GM20431 (cell line): Measurements from ENCODE around the gene SLX4IP.

Experiments used
- in situ Hi-C: fragments of 300-500 bp; cut with MseI, MboI; formaldehyde crosslinking; loops from one replicate; pipeline ENCODE4 v1.15.0; 2020; ENCODE audit warnings: low sequenced_read_pairs; ENCODE audit not compliant: unreplicated experiment

Gene SLX4IP

DNA sequence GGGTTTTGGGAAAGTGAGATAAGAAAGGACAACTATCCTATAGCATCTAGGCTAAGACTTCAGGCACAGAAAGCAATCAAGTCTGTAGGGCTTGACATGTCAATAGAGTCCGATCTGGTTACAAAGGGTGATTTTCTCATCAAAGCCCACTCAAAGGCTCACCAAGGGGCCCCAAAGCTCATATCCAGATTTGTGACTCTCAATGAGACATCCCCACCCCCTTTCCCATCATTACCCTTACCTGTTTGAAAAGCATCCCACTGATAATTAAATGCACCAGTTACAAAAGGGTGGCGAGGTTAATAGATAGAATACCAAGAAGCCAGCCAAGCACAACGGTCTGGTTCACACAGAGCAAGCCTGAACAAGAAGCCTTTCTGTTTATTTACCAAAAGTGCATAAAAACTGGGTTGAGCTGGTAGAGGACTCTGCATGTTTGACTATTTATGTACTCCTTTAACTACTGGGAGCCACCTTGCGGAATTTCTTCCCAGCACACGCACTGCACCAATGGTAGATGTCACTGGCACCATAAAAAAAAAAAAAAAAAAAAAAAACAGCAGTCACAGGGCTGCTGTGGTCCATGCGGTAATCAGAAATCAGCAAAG lies 232.6 kb downstream of the SLX4IP start:
- in situ Hi-C loops: no loop called here

DNA sequence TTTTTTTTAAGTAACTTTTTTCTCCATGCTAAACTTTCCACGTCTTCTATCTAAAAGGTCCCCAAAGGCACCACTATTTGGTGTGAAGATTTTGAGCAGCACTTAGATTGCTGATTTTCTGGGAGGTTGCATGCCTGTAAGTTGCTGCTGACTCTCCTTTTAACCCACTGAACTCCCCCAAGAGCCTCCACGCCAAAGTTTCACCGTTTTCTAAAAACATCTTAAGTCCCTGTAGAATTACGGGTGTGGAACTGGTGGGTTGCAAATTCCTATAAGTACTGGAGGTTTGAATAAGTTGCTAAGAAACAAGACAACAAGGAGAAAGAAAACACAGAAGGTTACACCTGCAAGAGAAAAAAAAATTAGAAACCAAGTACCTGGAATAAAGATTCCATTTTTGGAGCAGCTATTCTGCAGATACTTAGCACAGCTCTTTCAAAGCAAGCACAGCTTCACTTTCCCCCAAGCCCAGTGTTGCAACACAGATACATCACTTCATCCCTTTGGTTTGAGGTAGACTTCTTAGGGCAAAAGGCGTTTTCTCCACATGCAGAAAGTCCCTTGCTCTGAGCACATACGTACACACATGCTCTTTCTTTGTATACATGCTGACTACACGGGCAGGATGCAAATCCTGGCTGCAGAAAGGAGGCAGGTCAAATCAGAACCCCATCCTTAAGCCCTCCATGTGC lies 233.7 kb downstream of the SLX4IP start:
- in situ Hi-C loops: no loop called here

DNA sequence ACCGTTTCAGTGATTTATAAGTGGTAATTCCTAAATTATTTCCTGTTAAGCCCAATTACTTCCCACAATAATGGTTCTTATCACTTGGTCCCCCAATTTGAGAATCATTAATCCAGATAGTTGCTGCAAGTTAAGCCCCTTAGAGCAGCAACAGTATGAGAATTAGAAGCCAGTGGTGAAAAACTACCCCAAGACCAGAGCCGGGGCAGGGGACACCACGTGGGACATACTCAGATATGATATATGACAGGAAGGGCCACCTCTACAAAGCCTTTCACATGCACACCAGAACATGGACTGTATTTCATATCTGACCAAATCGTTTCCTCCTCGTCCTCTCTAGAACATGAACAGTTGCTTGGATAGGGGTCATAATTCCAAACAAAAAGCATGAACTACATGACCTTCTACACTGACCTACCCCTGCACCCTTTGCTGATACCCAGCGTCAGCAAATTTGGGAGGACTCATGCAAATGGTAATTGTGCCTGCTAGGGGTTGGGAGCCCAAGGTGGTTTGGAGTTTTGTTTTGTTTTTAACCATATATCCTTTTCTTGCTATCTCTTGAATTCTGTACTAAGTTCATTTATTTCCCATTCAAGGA lies 234.8 kb downstream of the SLX4IP start:
- in situ Hi-C loops: no loop called here

DNA sequence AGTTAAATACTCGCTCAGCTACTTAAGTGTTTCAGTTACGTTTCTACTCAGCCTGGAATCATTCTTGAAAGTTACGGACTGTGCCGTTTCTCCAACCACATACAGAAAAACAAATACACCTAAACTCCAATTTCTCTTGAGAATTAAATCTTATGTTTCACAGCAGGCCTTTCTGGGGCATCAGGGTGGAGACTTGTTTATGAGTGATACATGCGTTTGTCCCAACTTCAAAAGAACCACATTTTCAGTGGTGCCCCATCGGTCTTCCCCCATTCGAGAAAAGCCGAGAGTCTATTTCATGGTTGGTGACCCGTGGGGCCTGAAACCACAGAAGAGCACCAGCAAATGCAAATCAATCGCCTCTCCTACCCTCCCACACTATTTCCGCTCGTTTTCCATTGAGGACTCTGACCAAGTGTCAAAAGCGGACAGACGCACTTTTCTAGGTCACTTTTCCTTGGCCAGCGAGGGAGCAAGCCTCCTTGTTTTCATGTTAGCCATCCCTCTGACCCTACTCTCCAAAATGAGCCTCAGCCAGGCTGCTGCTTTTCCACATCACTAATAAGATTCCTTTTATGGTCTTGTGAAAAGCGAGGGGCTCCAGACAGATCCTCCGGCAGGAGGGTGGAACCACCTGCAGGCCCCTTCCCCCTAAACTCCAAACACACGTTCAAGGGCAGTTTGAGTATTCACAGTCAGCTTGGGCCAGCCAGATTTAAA lies 235.6 kb downstream of the SLX4IP start:
- in situ Hi-C loops: no loop called here

DNA sequence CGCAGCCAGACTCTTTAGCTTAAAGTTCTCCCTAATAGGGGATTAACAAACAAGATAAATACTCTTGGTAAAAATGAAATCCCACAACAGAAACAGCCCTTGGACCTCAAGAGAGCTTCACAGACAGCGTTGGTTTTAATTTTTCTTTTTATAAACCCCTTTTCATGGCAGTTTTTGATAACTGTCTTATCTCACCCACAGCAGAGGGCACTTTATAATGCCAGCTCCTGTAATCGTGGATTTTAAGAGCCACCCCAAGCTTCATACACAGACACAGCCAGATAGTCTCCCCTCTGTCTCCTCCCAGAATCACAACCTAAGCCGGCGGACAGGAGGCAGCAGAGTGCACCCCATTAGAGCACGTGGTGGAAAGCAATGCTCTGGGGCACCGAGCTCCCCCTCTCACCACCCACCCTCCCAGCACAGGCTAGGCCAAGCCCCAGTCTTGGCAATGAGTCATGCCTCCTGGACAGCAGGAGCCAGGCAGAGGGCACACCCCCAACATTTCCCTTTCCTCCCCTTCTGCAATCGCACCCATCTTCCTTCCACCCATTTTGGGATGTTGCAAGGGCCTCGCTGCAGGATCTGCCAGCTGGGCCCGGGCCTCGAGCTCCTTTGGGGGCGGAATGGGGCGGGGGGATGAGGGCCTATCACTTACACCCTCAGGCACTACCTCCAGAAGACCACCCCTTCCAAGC lies 236.3 kb downstream of the SLX4IP start:
- in situ Hi-C loops: no loop called here

DNA sequence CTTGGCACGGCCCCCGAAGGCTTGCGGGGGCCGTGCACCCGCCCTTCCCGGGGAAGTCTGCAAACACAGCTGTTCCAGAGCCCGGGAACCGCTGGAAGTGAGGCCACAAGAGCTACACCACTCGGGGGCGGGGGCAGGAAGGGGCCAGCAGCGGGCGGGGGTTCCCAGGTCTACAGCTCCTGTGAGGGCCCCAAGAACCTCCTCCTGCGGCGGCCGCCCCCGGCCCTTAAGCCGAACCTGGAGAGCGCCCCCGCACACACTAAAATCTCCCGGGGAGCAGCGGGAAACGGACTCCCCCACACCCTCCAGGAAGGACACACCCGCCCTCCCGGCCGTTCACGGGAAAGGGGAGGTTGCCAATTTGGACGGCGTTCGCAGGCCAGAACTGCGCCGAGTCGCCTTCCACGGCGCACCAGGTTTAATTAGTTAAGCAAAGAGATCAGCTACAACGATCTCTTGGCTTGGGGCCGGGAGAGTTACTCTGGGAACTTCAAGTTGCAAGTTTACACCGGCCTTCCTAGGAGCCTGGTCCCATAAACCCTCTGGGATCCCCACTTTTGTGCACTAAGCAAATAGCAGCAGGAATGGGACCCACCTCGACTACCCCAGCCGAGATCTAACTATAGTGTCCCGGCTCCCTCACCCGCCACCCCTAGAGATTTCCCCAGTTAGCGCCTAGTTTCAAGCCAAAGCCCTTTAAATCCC lies 237.0 kb downstream of the SLX4IP start:
- in situ Hi-C loops: no loop called here

DNA sequence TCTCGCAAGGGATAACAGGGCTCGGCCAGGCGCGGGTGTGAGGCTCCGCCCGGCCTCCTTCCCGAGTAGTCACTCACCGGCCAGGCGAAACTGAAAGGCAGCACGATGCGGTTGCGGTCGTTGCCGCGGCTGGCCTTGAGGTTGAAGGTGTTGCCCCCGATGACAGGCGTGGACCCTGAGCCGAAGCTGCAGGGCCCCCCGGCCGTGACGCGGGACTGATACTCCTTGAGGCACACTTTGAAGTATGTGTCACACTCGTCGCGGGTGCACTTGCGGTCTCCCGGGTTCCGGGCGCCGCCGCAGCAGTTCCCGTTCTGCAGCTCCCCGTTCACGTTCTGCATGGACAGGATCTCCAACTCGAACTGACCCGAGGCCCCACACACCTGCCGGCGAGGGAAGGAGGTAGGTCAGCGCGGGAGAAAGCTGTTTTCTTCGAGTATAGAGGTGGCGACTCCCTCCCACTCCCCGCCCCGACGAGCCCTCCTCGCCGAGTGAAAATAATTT lies 237.6 kb downstream of the SLX4IP start:
- in situ Hi-C loops: no loop called here

DNA sequence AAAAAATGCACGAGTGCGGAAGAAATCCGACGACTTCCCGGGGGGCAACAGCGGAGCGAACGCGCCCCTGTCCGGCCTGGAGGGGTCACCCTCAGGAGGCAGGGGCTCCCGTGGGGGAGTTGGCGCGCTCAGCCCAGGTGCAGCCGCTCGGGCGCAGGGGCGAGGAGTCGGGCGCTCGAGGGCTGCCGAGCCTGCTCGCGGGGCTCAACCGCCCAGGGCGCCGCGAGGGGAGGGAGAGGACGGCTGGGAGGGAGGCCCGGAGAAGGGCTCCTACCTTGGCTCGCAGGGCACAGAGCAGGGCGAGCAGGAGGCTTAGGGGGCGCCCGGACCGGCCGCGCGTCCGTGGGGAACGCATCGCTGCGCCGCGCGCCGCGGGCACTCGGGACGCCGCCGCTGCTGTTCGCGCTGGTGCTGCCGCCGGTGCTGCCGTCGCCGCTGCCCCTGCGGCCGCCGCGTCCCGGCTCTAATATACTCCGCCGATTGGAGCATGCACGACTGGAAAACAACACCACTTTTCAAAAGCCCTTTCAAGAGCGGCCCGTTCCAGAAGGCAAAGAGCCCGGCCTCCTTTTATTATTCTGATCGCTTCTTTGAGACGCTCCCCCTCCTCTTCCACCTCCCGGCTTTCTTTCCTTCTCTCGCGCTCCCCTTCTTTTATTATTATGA lies 238.2 kb downstream of the SLX4IP start:
- in situ Hi-C loops: no loop called here

DNA sequence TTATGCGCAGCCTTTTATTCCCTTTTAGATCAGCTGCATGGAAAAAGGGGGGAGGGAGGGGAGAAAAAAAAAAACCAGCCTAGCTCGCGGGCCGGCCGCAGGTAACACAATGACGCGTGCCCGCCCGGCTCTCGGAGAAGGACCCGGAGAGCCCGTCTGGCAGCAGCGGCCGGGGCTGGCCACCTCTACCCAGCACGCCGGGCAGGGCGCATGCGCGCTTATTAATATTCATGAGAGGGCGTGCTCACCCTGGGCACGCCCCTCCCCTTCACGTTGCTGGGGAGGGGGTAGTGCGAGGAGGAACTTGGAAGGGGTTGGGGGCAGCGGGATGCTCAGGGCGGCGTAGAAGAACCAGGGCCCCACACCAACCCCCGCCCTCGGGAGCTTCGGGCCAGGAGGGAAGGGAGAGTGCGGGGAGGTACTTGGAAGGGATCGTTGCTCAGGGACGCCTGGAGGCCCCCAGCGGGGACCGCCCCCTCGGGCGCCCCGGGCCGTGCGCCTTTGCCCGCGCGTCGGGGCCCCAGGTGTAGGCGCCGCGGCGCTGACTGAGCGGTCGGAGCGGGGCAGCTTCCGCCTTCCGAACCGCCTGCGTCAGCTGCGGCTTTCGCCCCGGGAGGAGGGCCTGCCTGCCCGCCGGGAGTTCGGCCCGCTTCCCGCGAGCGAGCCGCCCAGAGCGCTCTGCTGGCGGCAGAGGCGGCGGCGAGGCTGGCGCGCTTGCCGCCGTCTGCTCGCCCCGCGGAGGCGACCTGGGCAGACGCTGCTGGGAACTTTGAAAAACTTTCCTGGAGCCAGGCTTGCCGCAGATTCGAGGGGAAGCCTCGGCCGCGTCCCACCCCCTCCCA lies 239.0 kb downstream of the SLX4IP start, which contains the start of gene JAG1:
Gene JAG1 (minus strand): TSS at position 158 of the 842 bp plus-strand sequence. CDS start 469 bp downstream, outside the sequence.
- in situ Hi-C loops: no loop called here

DNA sequence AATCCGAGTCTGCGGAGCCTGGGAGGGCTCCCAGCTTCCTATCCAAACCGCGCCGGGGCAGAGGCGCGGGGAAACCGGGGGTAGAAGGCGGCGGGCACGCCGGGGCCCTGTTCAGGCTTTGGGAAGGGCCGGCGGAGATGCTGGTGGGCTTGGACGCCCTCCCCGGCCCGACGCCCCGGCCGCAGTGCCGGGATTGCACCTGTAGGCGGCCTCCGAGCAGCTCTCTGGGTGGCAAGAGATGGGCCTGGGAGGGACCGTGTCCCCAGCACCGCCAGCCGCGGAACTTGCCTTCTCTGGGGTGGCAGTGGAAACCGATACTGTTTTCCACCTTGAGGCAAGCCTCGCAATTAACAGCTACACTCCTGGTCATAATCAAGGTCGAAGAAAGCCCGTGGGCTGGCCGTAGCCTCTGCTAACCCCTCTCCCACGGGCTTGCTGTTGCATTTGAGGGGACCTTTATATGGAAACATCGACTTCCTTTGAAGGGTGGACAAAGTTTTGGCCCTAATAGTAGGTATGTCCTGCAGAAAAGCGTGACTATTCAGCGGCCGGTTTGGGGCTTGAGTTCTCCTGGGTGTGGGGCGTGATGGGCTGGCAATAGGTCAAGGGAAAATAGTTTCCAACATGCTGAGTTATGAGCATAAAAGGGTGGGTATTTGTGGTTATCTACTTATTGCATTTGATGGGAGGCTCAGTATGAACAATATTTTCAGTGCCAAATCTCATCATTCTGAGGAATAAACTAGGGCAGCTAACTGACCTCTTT lies 239.8 kb downstream of the SLX4IP start:
- in situ Hi-C loops: no loop called here

DNA sequence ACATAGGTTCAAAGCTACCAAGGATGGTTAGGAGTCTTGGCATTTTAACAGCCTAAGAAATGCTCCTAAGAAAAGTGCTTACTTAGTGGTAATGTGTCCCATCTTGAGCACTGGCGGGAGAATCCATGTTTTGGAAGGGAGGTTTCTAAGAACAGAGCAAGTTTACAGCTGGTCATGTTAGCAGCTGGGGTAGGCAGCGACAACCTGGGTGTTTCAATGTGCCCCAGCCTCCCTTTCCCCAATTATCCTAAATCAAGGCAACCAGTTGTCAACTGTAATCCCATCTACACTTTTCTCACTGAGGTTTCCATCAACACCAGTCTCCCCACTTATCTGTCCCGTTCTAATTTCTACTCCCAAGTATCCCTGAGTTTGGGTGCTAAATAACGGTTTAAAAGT lies 240.3 kb downstream of the SLX4IP start:
- in situ Hi-C loops: no loop called here

DNA sequence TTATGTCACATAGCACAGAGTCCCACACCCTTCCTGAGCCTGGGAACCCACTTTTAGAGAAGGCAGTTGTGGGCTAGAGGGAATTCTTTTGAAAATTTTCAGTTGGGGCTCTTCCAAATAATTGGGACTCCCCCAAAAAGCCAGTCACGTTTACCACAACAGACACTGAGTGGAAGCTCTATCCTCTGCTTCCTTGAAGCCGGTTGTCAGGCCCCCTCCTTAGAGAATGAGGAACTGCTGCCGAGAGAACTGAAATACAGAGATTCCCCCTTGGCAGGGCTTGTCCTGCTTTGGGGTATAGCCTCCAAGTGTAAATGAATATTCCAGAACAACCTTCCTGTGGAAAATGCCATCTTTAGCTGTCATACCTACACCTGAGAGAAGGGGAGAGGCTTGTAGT lies 241.4 kb downstream of the SLX4IP start:
- in situ Hi-C loops: no loop called here
